GM18505 (cell line): Measurements from ENCODE around the gene ANAPC1.
A peak's percentile ranks its signal among the peaks of the same experiment; 100 is the strongest.
"Not testable (repeated sequence)": the region's sequence is repeated elsewhere in the genome, so short reads cannot be mapped to it uniquely, and the experiment has no call there.

ENCODE experiments used
- ATAC-seq: cut with Tn5 transposase; IDR thresholded peaks from one replicate; pipeline ENCODE4 v1.9.1; 2021; ENCODE audit not compliant: unreplicated experiment
- POLR2A ChIP-seq: IDR thresholded peaks from 4 replicates; pipeline ENCODE4 v1.6.1; 2011; ENCODE audit warnings: borderline replicate concordance; ENCODE audit not compliant: insufficient read depth, insufficient read length; ENCODE audit errors: extremely low read depth

ANAPC1 gene

GRCh38 chr2:111909079-111909478 lies 25.1 kb upstream of the ANAPC1 start:
- TF ChIP-seq POLR2A: no peak
- ATAC-seq: no peak

DNA sequence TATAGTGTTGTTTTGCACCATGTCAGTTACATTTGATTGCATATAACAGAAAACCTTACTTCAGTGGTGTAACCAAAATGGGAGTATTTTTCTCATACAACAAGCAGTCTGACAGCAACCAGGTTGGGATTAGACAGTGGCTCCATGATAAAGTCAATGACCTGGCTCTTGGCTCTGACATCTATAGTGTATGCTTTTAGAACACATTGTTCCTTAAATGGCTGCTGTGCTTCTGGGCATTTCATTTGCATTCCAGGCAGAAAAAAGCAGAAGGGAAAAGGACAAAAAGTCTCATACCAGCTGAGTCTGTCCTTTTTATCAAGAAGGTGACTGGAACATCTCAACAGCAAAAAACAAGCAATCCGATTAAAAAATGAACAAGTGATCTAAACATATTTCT lies 24.6 kb upstream of the ANAPC1 start:
- no peak for TF ChIP-seq POLR2A
- no peak for ATAC-seq

GRCh38 chr2:111905990-111906735 lies 22.2 kb upstream of the ANAPC1 start:
- no peak for TF ChIP-seq POLR2A
- no peak for ATAC-seq

GRCh38 chr2:111905475-111905869 lies 21.5 kb upstream of the ANAPC1 start:
- not testable (repeated sequence) for ATAC-seq

DNA sequence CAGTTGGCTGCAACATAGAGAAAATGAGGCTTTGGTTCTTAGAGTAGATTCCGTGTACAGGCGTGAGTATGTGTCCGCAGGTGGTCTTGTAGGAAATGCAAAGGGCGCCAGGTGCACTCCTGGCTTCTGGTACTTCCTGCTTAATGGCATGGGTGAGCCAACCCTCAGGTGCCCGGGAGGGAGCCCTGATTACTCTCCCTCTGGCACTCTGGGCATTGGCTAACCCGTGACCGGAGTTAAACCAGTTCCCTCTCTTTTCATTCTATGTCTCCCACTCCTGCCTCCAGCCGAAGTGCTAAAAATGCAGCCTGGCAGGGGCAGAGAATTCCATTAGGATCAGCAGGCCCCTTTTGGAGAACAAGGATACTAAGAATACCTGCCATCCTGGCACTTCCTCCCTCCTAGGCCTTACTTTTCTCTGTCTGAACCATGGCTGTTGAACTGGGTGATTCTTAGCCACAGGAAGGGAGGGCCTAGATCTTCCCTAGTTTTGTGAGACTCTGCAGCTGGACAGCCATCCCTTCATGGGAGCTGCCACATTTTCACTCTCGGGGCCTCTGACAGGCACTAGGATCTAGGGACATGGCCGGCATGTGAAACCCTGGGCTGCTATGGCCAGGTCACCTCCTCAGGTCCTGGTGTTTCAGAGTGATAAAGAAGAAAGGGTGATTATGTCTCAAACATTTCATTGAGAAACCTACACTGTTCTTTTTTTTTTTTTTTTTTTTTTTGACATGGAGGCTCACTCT lies 20.9 kb upstream of the ANAPC1 start:
- no peak for TF ChIP-seq POLR2A
- ATAC-seq: no peak

DNA sequence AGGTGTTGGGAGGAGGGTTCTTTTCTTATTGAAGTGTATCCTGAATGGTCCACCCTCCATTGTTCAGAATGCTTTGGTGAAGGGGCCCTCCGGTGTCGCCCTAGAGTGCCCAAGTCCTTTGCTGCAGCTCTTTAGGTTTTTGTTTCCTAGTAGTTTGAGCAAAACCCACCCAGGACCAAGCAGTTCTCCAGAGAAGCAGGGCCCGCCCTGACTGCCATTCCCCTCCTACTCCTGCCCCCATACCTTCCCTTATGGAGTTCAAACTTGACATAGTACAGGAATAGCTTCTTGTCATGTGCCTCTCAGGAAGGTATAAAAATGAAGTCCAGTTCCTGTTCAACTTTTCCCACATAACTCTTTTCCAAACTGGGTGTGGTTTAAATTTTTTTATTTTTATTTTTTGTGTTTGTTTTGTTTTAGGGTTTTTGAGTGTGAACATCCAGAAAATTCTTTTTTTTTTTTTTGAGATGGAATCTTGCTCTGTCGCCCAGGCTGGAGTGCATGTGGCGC lies 20.0 kb upstream of the ANAPC1 start:
- TF ChIP-seq POLR2A: no peak
- ATAC-seq: no peak

GRCh38 chr2:111903516-111903915 lies 19.5 kb upstream of the ANAPC1 start:
- no peak for TF ChIP-seq POLR2A
- no peak for ATAC-seq

GRCh38 chr2:111900859-111901258 lies 16.9 kb upstream of the ANAPC1 start:
- no peak for TF ChIP-seq POLR2A
- no peak for ATAC-seq

DNA sequence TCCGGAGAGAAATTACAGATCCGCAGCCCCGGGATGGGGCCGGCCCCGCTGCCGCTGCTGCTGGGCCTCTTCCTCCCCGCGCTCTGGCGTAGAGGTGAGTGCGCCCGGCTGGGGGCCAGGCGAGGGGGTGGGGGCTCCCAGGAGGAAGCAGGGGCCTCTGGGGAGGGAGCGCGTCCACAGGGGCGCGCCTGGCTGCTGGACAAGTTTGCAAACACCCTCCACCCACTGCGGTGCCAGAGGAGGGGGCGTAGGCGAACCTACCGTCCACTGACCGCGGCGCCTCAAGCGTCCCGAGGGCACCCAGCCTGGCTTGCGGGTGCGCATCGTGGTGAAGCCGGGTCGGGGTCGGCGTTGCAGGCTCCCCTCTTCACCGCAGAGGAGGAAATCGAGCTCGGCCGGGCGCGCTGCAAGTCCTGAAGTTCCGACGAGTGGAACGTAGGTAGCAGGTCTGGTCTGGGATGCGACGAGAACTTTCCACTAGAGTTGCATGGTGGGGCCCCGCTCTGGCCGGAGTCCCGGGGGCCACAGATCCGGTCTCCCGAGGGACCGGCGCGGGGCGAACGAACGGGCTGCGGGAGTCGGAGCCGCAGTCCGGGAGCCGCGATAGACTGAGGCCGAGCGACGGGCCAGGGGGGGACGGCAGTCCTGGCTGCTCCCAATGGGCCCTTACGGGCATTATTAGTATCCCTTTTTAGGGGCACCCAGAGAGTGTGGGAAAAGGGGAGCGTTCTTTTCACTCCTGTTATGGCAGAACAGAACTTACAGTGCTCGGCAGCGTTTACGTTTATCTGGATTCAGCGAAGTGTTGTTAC lies 14.9 kb upstream of the ANAPC1 start:
- no peak for TF ChIP-seq POLR2A
- peak; percentile 21 for ATAC-seq

DNA sequence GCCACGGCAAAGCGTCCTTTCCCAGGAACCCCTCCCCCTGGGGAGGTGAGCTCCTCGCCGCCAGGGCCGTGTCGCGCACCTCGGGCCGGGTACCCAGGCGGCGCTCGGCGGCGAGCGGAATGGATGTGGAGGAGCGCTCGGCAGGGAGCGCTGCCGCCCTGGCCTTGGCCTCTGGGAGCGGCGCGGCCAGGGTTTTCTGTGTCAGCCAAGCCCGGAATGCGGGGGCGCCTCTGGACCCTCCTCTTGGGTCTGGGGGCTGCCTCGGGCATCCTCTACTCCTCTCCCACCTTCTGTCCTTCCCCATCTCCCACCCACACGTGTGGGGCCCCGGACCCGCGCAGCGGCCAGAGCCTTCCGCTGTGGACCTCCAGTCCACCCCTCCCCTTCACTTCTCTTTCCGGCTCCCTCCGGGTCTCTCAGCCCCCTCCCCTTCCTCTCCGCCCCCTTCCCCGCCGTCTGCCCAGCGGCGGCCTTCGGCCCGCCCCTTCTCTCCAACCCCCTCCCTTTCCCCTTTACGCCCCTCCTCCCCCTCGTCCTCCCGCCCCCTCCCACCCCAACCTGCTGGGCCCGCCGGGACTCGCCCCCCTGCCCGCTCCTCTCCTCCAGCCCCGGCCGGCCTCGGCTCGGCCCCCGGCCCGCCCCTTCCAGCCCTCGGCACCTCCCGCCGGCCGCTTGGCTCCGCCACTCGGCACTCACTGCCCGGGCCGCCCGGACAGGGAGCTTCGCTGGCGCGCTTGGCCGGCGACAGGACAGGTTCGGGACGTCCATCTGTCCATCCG lies 14.1 kb upstream of the ANAPC1 start, which contains the start of gene MERTK:
Gene MERTK (plus strand): TSS at position 684 of the 779 bp plus-strand sequence. CDS start 129 bp downstream, outside the sequence.
- ATAC-seq: peak; percentile 57
- TF ChIP-seq POLR2A: no peak

DNA sequence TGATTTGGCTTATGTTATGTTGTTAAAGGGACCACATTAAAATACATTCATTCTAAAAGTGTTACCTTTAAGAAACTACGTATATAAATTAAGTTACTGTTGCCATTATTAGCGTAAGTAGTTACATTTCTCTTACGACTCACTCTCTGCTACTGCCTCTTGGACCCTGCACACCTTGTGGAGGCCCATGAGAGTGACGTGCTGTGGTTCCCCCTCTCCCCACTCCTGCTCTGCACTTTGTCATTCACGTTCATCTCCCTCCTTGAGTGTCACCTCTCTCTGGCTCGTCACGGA lies 13.6 kb upstream of the ANAPC1 start:
- TF ChIP-seq POLR2A: no peak
- ATAC-seq: no peak

DNA sequence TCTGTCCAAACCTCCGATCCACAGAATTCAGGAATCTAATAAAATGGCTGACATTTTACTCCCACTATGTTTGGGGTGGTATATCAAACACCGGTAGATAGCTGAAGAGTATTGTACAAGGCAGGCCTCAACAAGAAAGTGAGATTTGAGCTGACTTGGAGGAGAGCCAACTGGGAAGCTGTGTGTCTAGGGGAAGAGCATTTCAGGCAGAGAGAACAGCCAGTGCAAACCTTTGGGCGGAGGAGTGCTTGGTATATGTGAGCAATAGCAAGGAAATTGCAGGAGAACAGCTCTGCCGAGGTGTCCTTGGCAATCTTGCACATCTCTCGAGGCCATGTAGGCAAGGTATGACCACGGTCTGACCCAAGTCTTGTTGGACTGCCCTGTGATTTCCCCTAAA lies 12.6 kb upstream of the ANAPC1 start:
- no peak for TF ChIP-seq POLR2A
- no peak for ATAC-seq

DNA sequence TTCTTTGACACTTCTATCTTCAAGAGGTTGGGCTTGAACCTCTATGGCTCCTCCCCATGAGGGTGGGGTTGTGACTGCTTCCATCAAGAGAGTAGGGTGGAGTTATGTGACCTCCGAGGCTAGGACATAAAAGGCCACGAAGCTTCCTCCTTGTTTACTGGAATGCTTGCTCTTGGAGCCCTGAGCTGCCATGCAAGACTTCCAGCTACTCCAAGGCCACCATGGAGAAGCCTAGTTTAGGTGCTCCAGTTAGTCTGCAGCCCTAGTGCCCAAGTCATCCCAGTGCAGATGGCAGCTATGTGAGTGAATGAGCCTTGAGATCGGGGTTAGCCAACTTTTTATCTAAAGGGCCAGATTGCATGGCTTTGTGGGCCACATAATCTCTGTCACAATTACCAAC lies 12.0 kb upstream of the ANAPC1 start:
- TF ChIP-seq POLR2A: no peak
- ATAC-seq: no peak
